COLO829 (cell line): Measurements from ENCODE around the gene ADAMTS16.

Experiments
- DNase-seq: peaks from one replicate; pipeline ENCODE4 v3.0.0; 2012; ENCODE audit warnings: low spot score

Gene ADAMTS16

GRCh38 chr5:5315068-5315980 is 175.2 kb downstream of the ADAMTS16 start:
- no peak for DNase-seq

DNA sequence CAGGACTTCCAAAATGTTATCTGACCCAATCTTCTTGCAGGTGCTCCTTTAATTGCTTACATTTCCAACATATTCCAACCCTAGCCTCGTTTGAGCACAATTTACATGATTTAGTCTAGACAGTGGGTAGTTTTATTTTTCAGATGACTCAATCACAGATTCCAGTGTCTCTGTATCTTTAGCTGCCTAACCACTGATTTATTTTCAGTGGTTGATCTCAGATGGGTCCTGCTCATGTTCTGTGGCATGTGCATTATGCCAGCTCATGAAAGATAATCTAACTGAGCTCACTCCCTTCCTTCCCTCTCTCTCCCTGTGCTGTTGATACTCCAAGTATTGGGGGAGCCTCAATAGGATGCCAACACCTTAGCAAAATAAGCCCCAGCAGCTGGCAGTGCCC is 176.2 kb downstream of the ADAMTS16 start:
- DNase-seq = no peak

DNA sequence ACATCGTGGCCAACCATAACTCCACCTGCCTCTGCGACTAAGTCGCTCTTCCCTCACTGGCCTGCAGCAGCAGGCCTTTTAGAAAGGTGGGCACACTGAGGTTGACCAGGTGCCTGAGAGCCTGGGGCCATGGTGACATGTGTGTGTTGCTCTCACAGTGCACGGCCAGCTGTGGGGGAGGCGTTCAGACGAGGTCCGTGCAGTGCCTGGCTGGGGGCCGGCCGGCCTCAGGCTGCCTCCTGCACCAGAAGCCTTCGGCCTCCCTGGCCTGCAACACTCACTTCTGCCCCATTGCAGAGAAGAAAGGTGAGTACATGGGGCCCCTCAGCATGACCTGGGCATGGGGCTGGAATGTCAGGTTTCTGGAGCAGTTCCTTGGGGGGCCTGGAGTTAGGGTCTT is 177.8 kb downstream of the ADAMTS16 start:
- no peak for DNase-seq

GRCh38 chr5:5318426-5319190 is 178.5 kb downstream of the ADAMTS16 start:
- peak; percentile 84 for DNase-seq

DNA sequence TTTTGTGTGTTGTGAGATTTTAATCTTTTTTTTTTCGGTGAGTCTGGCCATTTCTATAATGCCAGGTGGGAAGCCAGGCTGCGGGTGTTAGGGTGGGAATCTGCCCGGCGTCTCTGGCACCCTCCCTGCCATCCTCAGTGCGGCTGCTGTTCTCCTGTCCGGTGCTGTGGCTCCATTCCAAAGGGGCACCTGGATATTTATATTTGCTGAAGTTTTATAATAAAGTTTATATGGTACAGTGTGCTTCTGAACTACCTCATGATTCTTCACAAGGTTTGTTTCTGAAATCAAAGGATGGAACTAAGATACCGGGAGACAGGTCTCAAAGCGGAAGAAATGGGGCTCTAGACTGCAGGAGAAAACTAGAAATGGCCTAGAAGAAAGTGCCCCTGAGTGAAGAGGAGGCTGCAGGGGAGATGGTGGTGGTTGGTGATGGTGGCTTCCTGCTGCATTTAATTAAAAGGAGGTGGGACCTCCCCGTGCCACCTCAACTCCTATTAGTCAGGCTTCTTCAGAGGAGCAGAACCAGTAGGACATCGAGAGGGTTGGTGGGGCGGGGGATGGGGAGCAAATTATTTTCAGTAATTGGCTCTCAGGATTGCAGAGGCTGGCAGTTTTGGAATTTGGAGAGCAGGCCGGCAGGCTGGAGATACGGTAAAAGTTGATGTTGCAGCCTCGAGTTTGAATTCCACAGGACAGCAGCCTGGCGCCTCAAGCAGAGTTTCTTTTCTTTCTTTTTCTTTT is 180.1 kb downstream of the ADAMTS16 start:
- DNase-seq = no peak

- DNase-seq = no peak
These were observed 181.0 kb downstream of the ADAMTS16 start for GRCh38 chr5:5321137-5321536.

- no peak for DNase-seq
These were observed 183.4 kb downstream of the ADAMTS16 start for GRCh38 chr5:5323551-5323950.

DNA sequence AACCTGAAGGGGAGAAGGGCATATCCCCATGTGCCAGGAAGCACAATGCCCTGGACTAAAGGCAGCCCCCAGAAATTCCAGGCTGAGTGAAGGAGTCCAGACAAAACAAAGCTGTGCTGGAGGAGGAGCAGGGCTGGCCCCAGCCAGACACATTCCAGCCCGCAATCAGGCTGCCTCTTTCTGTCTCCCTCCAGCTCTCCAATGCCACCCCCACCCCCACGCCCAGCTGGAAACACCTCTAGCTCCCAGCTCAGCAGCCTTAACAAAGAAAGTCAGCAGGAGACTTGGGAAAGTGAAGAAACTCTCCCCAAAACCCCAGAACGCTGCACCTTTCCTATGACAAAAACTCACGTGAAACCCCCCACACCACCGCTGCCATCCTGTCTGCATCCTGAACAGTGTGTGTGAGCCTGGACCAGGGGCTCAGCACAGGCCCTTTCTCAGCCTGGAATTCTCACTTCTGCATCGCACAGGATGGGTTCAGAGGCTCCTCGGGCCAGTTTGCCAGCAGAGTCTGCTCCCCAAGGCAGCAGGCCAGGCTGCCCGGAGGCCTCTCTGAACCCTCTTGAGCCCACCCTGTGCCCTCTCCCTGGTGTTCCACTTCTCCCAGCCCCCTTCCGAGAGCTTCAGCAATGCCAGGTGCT is 186.1 kb downstream of the ADAMTS16 start:
- DNase-seq = no peak

DNA sequence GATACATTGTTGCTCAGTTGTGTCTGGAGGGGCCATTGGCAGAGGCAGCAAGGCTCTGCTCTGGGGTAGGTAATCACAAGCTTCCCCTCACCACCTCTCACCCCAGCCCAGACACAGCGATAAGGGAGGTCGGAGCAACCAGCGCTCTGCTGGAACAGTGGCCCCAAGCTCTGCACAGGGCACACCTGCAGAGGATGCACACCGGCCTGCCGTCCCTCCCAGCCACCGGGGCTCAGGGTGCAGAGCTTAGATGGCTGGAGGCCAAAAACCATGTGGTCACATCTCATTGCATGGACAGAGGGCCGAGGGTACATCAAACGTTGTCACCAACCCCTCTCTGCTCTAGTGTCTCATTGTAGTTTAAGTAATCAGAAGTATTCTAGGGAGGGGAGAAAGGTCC is 187.0 kb downstream of the ADAMTS16 start:
- DNase-seq = no peak

DNA sequence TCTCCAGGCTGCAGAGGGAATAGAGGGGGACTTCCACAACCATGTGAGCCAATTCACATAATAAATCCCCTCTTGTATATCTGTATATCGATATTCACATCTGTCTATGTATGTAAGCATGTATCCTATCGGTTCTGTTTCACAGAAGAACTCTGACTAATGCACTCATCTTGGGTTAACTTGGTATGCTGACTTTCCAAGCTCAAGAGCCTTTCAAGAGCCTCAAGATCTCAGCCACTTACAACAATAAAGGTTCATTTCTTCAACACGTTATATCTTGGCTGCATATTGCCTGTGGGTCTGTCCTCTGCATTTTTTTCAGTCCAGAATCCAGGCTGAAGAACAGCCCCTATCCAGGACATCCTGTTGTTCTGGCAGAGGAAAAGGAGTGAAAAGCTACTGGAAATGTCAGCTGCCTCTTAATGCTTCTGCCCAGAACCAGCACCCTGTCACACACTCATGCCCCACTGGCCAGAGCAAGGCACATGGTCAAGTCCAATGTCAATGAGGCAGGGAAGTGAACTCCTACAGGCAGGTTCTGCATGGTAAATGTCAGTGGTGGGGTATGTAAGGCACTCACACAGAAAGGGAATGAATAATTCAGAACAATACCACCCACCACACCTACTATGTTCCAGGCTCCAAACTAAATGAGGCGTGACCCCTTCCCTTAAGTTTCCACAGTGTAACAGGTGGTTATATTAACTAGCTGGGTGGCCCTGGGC is 190.8 kb downstream of the ADAMTS16 start:
- no peak for DNase-seq

DNA sequence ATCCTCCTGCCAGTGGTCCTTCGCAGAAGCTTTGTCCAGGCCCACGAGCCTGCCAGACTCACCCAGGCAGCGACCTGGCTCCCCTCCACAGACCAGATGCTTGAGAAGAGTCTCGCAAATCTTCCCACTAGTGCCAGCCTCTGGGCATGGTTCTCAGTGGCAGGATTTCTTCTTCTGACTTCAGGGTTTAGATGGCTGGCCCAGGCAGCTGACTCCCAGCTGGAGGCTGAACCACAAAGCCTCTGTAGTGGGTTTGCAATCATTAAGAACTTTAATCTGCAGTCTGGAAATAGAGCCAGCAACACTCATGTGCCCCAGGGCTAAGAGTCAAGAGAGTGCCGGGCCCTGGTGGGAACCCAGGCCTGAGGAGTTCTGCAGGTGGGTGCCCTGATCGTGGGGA is 191.7 kb downstream of the ADAMTS16 start:
- DNase-seq = no peak

DNA sequence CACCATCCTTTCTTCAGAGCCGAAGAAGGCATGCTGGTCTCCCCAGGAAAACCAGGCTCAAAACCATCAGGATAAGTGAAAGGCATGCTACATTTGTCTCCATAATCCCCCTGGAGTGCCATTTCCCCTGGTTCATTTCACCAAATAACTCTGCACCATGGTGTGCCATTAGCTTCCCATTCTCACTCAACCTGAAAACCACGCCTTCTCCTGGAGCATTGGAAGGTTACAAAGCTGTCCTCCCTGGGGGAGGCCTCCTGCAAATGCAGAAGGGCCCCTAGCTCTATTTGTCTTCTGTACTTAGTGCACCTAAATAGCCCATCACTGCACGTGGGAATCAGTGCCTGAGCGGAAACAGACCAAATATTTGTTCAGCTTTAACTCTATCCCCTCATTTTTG is 192.2 kb downstream of the ADAMTS16 start:
- no peak for DNase-seq

DNA sequence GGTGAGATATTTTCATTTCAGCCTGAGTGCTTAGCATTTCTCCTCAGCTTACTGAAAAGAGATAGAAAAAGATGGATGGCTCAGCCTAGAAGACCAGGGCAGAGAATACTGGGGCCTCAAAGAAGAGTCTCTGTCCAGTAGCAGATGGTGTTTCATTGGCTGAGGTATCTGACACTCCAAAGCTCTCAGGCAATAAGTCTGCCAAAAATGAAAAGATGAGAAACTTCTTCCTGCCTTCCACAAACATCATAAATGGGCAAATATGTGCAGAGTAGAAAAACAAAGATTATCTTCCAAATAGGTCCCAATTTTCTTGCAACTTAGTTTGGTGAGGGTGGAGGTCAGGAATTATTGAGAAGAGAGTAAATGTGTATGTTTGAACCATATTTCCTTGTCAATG is 195.0 kb downstream of the ADAMTS16 start:
- no peak for DNase-seq

GRCh38 chr5:5335700-5336264 is 195.7 kb downstream of the ADAMTS16 start:
- peak; percentile 35 for DNase-seq

- DNase-seq = no peak
These were observed 199.1 kb downstream of the ADAMTS16 start for GRCh38 chr5:5339257-5339656.

DNA sequence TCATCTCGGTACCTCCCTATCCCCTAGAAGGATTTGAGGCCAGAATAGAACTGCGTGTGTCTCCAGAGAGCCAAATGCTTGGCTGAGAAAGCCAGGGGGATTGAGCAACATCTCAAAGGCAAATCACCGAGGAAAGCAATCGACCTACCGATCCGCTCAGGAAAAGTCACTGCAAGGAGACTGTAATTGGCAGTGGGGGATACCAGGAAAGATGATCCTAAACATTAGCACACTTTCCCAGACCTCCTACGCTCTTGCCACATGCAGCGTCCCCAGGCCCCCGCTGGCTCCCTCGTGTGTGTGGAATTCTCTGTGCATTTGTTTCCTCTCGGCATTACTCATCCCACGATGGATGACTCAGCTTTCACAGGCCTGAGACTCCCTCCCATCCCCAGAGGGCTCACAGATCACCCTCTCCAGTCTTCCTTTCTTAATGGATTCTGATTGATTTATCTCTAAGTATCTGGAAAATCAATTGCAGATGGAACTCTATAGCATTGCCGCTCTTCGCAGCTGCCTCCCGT is 200.1 kb downstream of the ADAMTS16 start:
- peak; percentile 76 for DNase-seq

- DNase-seq = no peak
These were observed 201.6 kb downstream of the ADAMTS16 start for GRCh38 chr5:5341531-5342292.

- no peak for DNase-seq
These were observed 202.7 kb downstream of the ADAMTS16 start for GRCh38 chr5:5342784-5343183.

DNA sequence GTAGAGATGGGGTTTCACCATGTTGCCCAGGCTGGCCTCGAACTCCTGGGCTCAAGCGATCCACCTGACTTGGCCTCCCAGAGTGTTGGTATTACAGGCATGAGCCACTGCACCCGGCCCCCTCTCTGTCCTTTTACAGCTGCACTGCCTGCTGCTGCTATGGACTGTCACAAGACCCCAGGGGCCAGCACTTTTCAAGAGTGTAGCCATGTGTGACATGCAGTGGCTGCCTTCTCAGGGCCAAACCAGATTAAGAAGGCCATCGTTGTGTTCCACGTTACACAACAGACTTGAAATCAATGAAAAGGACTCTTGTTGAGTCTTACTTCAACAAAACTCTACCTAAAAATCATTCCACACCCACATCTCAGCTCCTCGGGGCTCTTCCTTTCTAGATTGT is 203.4 kb downstream of the ADAMTS16 start:
- DNase-seq = no peak

- peak; percentile 55 for DNase-seq
These were observed 204.0 kb downstream of the ADAMTS16 start for GRCh38 chr5:5344051-5344571.
